Measurements from ENCODE around the gene GSG1L. TPM values are rescaled to one million over a fixed set of nuclear protein-coding genes. Genes with fewer than 3 reads are reported as not detected.

GSG1L gene
- total RNA-seq, 2 experiments from 2014 or later: not detected

DNA sequence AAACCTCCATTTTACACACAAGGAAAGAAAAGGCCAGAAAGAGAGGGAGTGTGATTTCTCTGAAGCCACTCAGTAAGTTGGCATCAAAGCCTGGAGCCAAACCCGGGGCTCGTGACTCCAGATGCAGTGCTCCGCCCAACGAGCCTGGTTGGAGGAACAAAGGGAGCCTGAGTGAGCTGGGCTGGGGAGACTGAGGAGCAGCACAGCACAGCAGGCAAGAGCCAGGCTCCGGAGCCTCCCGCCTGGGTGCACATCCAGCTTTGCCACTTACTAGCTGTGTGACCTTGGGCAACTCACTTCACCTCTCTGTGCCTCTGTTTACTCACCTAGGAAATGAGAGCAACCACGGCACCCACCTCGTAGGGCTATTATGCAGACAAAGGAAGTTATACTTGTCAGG, 5.6 kb downstream of the GSG1L start:
- Mint-ChIP-seq H3K27ac (no peak overlapping the region), H3K27me3 (peaks cover 45% of the 10 kb centered on the region), H3K9me3 (no peaks in the 10 kb centered on the region), H3K36me3 (ENCODE audit: low read depth) (no peaks in the 10 kb centered on the region), H3K4me1 (ENCODE audit: low read depth) (peaks cover 5% of the 10 kb centered on the region), H3K4me3 (no peak overlapping the region)
- intact Hi-C loops (cut with micrococcal nuclease): no loop called here
- ChIA-PET CTCF (no interaction called here), POLR2A (interaction anchor here (0.7 kb wide), 1 partner anchor 121 kb away, joined by 4 read pairs; no protein-coding TSS in a partner anchor)
- TF ChIP-seq, protein P1, sequence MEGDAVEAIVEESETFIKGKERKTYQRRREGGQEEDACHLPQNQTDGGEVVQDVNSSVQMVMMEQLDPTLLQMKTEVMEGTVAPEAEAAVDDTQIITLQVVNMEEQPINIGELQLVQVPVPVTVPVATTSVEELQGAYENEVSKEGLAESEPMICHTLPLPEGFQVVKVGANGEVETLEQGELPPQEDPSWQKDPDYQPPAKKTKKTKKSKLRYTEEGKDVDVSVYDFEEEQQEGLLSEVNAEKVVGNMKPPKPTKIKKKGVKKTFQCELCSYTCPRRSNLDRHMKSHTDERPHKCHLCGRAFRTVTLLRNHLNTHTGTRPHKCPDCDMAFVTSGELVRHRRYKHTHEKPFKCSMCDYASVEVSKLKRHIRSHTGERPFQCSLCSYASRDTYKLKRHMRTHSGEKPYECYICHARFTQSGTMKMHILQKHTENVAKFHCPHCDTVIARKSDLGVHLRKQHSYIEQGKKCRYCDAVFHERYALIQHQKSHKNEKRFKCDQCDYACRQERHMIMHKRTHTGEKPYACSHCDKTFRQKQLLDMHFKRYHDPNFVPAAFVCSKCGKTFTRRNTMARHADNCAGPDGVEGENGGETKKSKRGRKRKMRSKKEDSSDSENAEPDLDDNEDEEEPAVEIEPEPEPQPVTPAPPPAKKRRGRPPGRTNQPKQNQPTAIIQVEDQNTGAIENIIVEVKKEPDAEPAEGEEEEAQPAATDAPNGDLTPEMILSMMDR (IDR thresholded peaks at IDR 0.05): no peak
- DNase-seq (no peak), ATAC-seq (no peak)

DNA sequence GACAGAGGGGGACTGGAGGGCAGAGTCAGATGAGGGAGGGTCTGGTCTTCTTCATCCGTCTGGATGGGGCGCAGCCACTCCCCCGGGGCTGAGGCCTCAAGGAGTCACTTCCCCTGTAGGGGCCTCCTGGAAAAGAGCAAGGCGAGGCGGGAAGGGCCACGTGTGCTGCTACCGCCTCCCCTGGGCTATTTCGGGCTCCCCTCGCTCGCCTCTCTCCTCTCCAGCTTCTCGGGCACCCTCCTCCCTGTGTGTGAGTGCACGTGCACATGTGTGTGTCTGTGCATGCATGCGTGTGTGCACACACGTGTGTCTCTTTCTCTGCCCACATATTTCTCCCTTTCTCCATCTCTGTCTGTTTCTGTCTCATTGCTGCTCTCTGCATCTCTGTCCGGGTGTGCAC, 10.1 kb downstream of the GSG1L start:
- Mint-ChIP-seq H3K9me3 (peaks cover 3% of the 10 kb centered on the region), H3K4me1 (ENCODE audit: low read depth) (no peaks in the 10 kb centered on the region), H3K27me3 (peaks cover 16% of the 10 kb centered on the region), H3K36me3 (ENCODE audit: low read depth) (no peaks in the 10 kb centered on the region), H3K4me3 (no peak overlapping the region), H3K27ac (no peak overlapping the region)
- TF ChIP-seq, protein P1 (IDR thresholded peaks at IDR 0.05): no peak
- DNase-seq (no peak), ATAC-seq (no peak)
- intact Hi-C loops (cut with micrococcal nuclease): no loop called here
- CTCF ChIA-PET: no interaction called here
- POLR2A ChIA-PET: no interaction called here

DNA sequence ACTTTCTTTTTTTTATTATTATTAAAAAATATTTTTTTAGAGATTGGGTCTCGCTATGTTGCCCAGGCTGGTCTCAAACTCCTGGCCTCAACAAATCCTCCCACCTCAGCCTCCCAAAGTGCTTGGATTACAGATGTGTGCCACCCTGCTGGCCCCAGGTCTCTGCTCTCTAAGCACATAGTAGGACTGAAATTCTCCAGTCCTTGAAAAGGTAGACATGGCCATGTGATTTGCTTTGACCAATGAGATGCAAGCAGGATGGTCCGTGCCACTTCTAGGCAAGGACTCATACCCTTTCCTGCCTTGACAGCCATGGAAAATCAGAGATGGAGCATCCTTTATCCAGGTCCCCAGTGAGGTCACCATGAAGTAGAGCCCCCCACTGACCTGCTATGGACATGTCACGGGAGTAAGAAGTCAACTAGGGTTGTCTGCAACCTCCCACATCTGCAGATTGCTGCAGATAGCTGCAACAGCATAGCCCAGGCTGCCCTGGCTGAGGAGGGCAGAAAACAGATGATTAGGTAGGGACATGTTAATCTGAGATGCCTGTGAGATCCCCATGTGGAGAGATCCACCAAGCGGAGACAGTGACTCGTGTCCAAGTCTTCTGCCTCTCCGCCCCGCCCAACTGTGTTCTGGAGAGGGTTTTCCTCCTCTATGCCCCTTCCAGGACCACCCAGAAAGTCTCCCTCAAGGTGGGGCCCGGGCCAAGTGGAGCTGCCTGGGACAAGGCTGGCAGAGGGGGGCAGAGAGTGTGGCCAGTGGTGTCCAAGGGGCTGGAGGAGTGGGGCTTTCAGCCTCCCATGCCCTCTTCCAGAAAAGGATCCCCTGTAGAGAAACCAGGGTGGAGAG, 11.0 kb downstream of the GSG1L start:
- TF ChIP-seq, protein P1 (IDR thresholded peaks at IDR 0.05): no peak
- no peaks in the 10 kb centered on the region for H3K4me1 Mint-ChIP-seq (ENCODE audit: low read depth)
- ATAC-seq (no peak), DNase-seq (no peak)
- peaks cover 4% of the 10 kb centered on the region for H3K9me3 Mint-ChIP-seq
- intact Hi-C loops (cut with micrococcal nuclease): no loop called here
- ChIA-PET POLR2A (no interaction called here), CTCF (no interaction called here)
- no peak overlapping the region for H3K4me3 Mint-ChIP-seq
- no peaks in the 10 kb centered on the region for H3K36me3 Mint-ChIP-seq (ENCODE audit: low read depth)
- H3K27ac Mint-ChIP-seq: no peak overlapping the region
- H3K27me3 Mint-ChIP-seq: peaks cover 15% of the 10 kb centered on the region

DNA sequence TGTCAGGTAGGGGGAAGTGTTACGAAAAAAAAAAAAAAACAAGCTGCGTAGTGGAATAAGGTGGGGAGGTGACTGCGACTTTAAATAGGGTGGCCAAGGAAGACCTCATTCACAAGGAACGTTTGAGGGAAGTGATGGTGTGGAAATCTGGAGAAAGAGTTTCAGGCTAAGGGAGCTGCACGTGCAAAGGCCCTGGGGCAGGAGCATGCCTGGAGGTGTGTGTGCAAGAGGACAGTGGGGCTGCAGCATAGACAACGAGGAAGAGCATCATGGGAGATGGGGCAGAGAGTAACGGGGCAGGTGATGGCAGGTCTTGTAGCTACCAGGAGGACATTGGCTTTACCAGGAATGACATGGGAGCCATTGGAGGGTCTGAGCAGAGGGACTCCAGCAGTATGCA, 12.0 kb downstream of the GSG1L start:
- Mint-ChIP-seq H3K4me1 (ENCODE audit: low read depth) (no peaks in the 10 kb centered on the region), H3K36me3 (ENCODE audit: low read depth) (no peaks in the 10 kb centered on the region), H3K27me3 (peaks cover 13% of the 10 kb centered on the region), H3K27ac (no peak overlapping the region), H3K9me3 (peaks cover 6% of the 10 kb centered on the region), H3K4me3 (no peak overlapping the region)
- ChIA-PET CTCF (interaction anchor here (1.2 kb wide), 1 partner anchor 19 kb away, joined by 4 read pairs; no protein-coding TSS in a partner anchor), POLR2A (no interaction called here)
- DNase-seq: no peak
- TF ChIP-seq, protein P1 (IDR thresholded peaks at IDR 0.05): no peak
- ATAC-seq: no peak
- intact Hi-C loops (cut with micrococcal nuclease): no loop called here

DNA sequence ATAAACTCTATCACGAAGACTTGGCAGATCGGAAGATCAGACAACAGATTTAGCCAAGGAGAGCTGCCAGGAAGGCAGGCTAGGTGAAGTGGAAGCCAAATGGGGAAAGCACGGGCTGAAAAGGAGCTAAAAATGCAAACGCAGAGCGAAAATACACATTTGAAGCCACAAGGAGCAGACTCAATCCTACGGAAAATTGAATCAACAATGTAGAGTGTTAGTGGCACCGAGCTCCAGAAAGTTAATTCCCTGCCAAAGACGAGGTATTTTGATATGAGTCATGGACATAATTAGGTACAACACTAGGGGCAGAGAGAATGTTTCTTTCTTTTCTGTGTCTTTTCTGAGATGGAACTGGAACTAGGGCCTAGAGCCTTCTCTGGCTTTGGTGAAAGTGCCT, 20.7 kb downstream of the GSG1L start:
- ChIA-PET CTCF (interaction anchor here (0.7 kb wide), 1 partner anchor 8 kb away, joined by 3 read pairs; no protein-coding TSS in a partner anchor), POLR2A (no interaction called here)
- peaks cover 3% of the 10 kb centered on the region for H3K9me3 Mint-ChIP-seq
- ATAC-seq (no peak), DNase-seq (no peak)
- H3K4me1 Mint-ChIP-seq (ENCODE audit: low read depth): no peaks in the 10 kb centered on the region
- H3K27me3 Mint-ChIP-seq: peaks cover 11% of the 10 kb centered on the region
- no peaks in the 10 kb centered on the region for H3K36me3 Mint-ChIP-seq (ENCODE audit: low read depth)
- no peak overlapping the region for H3K4me3 Mint-ChIP-seq
- intact Hi-C loops (cut with micrococcal nuclease): no loop called here
- no peak overlapping the region for H3K27ac Mint-ChIP-seq
- TF ChIP-seq, protein P1 (IDR thresholded peaks at IDR 0.05): no peak

Data from activated CD8-positive, alpha-beta T cell treated with anti-CD3 and anti-CD28 coated beads for 36 hours (primary cell).